D721Med (cell line): ENCODE data around the gene OR51G1.

ENCODE experiments used
- DNase-seq: peaks from one replicate; pipeline ENCODE4 v3.0.0; 2011; ENCODE audit warnings: low spot score; ENCODE audit not compliant: insufficient read length
- FAIRE-seq: peaks from 2 replicates; lab custom pipeline; 2011; peaks lifted over from hg19 to GRCh38; lab: Jason Lieb, UNC
- CTCF ChIP-seq: IDR thresholded peaks from 2 replicates; pipeline ENCODE4 v1.5.1; 2012; ENCODE audit warnings: mild to moderate bottlenecking, control low read depth; ENCODE audit not compliant: insufficient read depth; ENCODE audit errors: missing control alignments

The OR51G1 gene

GRCh38 chr11:4890279-4890678 lies 33.9 kb downstream of the OR51G1 start:
- TF ChIP-seq CTCF, result no peak
- DNase-seq (no peak), FAIRE-seq (no peak)

- FAIRE-seq (no peak), DNase-seq (no peak)
- no peak for TF ChIP-seq CTCF
These were observed 36.5 kb downstream of the OR51G1 start for GRCh38 chr11:4887591-4887990.

- no peak for TF ChIP-seq CTCF
- DNase-seq, result no peak
- no peak for FAIRE-seq
These were observed 38.0 kb downstream of the OR51G1 start for GRCh38 chr11:4886186-4886585.

GRCh38 chr11:4884361-4884760 lies 39.8 kb downstream of the OR51G1 start:
- FAIRE-seq, result no peak
- no peak for TF ChIP-seq CTCF
- DNase-seq, result no peak

DNA sequence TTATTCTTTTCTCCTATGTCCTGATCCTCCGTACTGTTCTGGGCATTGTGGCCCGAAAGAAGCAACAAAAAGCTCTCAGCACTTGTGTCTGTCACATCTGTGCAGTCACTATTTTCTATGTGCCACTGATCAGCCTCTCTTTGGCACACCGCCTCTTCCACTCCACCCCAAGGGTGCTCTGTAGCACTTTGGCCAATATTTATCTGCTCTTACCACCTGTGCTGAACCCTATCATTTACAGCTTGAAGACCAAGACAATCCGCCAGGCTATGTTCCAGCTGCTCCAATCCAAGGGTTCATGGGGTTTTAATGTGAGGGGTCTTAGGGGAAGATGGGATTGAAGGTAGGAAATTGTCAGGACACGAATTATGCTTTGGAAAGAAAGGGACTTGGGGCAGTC lies 41.6 kb downstream of the OR51G1 start:
- no peak for DNase-seq
- TF ChIP-seq CTCF, result no peak
- FAIRE-seq, result no peak

DNA sequence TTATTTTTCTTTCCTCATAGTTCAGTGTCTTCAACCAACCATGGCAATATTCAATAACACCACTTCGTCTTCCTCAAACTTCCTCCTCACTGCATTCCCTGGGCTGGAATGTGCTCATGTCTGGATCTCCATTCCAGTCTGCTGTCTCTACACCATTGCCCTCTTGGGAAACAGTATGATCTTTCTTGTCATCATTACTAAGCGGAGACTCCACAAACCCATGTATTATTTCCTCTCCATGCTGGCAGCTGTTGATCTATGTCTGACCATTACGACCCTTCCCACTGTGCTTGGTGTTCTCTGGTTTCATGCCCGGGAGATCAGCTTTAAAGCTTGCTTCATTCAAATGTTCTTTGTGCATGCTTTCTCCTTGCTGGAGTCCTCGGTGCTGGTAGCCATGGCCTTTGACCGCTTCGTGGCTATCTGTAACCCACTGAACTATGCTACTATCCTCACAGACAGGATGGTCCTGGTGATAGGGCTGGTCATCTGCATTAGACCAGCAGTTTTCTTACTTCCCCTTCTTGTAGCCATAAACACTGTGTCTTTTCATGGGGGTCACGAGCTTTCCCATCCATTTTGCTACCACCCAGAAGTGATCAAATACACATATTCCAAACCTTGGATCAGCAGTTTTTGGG lies 42.2 kb downstream of the OR51G1 start, which contains the start of gene OR51T1:
Gene OR51T1 (plus strand): TSS at position 41 of the 641 bp plus-strand sequence. CDS start 0 bp downstream, at position 41.
- no peak for TF ChIP-seq CTCF
- FAIRE-seq, result no peak
- no peak for DNase-seq

- FAIRE-seq (no peak), DNase-seq (no peak)
- TF ChIP-seq CTCF, result no peak
These were observed 43.0 kb downstream of the OR51G1 start for GRCh38 chr11:4881188-4881587.
